GM12872 (cell line): ENCODE data around the gene PTH1R.

ENCODE experiments used
- CTCF ChIP-seq: IDR thresholded peaks from 3 replicates; pipeline ENCODE4 v1.5.1; 2011; ENCODE audit warnings: low read depth, mild to moderate bottlenecking, low read length, moderate library complexity; ENCODE audit not compliant: insufficient read depth

The PTH1R gene

GRCh38 chr3:46914849-46915248, 37.3 kb downstream of the PTH1R start:
- TF ChIP-seq CTCF = no peak

- TF ChIP-seq CTCF = no peak
Measured at GRCh38 chr3:46915297-46915822, 37.8 kb downstream of the PTH1R start.

- no peak for TF ChIP-seq CTCF
Measured at GRCh38 chr3:46916278-46916677, 38.8 kb downstream of the PTH1R start.

GRCh38 chr3:46916799-46917198, 39.3 kb downstream of the PTH1R start:
- TF ChIP-seq CTCF = no peak

DNA sequence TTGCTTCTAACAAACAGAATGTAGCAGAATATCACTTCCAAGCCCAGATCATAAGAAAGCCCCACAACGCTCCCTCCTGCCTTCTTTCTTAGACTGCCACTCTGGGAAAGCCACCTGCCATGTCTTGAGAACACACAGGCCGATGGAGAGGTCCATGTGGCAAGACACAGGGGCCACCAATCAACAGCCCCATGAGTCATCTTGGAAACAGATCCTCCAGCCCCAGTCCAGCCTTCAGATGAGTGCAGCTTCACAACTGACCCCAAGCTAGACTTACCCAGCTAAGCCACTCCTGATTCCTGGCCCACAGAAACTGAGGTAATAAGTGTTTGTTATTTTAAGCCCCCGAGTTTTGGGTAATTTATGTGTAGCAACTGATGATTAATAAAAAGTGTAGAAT, 39.7 kb downstream of the PTH1R start:
- TF ChIP-seq CTCF = no peak

DNA sequence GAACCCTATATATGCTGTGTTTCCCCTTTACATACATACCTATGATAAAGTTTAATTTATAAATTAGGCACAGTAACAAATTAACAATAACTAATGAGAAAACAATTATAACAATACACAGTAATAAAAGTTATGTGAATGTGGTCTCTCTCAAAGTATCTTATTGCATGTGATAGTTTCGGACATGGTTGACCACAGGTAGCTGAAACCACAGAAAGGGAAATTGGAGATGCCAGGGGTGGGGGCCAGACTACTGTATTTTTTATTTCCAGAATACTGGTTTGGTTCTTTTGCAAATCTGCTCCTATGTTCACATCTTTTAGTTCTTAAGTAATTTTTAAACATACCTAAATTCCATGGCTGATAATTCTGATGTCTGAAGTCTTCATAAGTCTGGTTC, 40.7 kb downstream of the PTH1R start:
- TF ChIP-seq CTCF = no peak

DNA sequence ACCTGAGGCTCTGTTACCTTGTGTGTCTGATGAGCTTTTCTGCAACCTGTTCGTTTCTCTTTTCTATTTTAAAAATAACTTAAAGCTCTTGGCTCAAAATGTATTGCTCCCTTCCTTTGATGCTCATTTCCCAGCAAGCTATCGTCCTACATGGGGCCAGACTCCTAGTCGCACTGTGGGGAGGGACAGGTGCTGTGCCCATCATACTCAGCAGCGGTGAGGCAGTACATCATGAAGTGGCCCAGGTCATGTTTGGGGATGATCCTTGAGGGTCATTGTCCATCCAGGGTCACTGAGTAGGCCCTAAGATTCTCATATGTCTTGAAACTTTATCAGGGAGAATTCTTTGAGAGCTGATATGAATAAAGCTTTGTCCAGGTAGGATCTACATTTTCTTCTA, 41.1 kb downstream of the PTH1R start:
- no peak for TF ChIP-seq CTCF

GRCh38 chr3:46921041-46921440, 43.5 kb downstream of the PTH1R start:
- no peak for TF ChIP-seq CTCF
